GM23248 (cell line): Measurements from ENCODE around the gene COMMD7. TPM values are rescaled to one million over a fixed set of nuclear protein-coding genes. Genes with fewer than 3 reads are reported as not detected.

Experiments
- DNase-seq: peaks from one replicate; pipeline ENCODE4 v3.0.0-alpha.2; 2015
- H2AFZ ChIP-seq: fragments of 200-600 bp; sonication (generic); 2 replicates; pipeline ENCODE4 v1.6.1; 2016; ENCODE audit warnings: antibody characterized with exemption
- H3F3A ChIP-seq: fragments of 200-600 bp; sonication (generic); 2 replicates; pipeline ENCODE4 v1.6.1; 2016; ENCODE audit warnings: mild to moderate bottlenecking, antibody characterized with exemption, mixed run types; ENCODE audit not compliant: insufficient read depth
- H3K27ac ChIP-seq: fragments of 200-600 bp; sonication (generic); 2 replicates; pipeline ENCODE4 v1.5.1; 2016; ENCODE audit warnings: mild to moderate bottlenecking
- H3K27me3 ChIP-seq: fragments of 200-600 bp; sonication (generic); replicated peaks from 2 replicates; pipeline ENCODE4 v1.6.1; 2016; ENCODE audit warnings: mild to moderate bottlenecking; ENCODE audit not compliant: insufficient read depth
- H3K36me3 ChIP-seq: fragments of 200-600 bp; sonication (generic); 2 replicates; pipeline ENCODE4 v1.6.1; 2016; ENCODE audit warnings: low read depth, mild to moderate bottlenecking
- H3K4me1 ChIP-seq: fragments of 200-600 bp; sonication (generic); 2 replicates; pipeline ENCODE4 v1.6.1; 2016; ENCODE audit warnings: mild to moderate bottlenecking; ENCODE audit not compliant: insufficient read depth
- H3K4me2 ChIP-seq: fragments of 200-600 bp; sonication (generic); one replicate; pipeline ENCODE4 v1.6.1; 2016; ENCODE audit warnings: mild to moderate bottlenecking; ENCODE audit not compliant: unreplicated experiment
- H3K4me3 ChIP-seq: fragments of 200-600 bp; sonication (generic); 2 replicates; pipeline ENCODE4 v1.5.1; 2016; ENCODE audit warnings: mild to moderate bottlenecking
- H3K79me2 ChIP-seq: fragments of 200-600 bp; sonication (generic); 2 replicates; pipeline ENCODE4 v1.6.1; 2016; ENCODE audit warnings: mild to moderate bottlenecking; ENCODE audit not compliant: insufficient read depth
- H3K9ac ChIP-seq: fragments of 200-600 bp; sonication (generic); 2 replicates; pipeline ENCODE4 v1.6.1; 2016; ENCODE audit warnings: mild to moderate bottlenecking
- H3K9me2 ChIP-seq: fragments of 200-600 bp; sonication (generic); 2 replicates; pipeline ENCODE4 v1.6.1; 2016; ENCODE audit warnings: mixed run types, mild to moderate bottlenecking, moderate library complexity; ENCODE audit not compliant: insufficient read depth
- H3K9me3 ChIP-seq: fragments of 200-600 bp; sonication (generic); one replicate; pipeline ENCODE4 v1.6.1; 2017; ENCODE audit warnings: low read depth
- H4K20me1 ChIP-seq: fragments of 200-600 bp; sonication (generic); 2 replicates; pipeline ENCODE4 v1.6.0; 2016; ENCODE audit not compliant: insufficient read depth
- EZH2 ChIP-seq: fragments of 200-600 bp; sonication (generic); IDR thresholded peaks from 2 replicates; pipeline ENCODE4 v1.6.1; 2018; ENCODE audit warnings: antibody characterized with exemption, mild to moderate bottlenecking; ENCODE audit not compliant: insufficient read depth, poor library complexity, severe bottlenecking
- EZH2phosphoT487 ChIP-seq: fragments of 200-600 bp; sonication (generic); IDR thresholded peaks from 2 replicates; pipeline ENCODE4 v1.6.1; 2018; ENCODE audit warnings: antibody characterized with exemption, moderate library complexity, mild to moderate bottlenecking, low read depth; ENCODE audit not compliant: insufficient read depth
- WGBS, 2 experiments: methylation state at CpG; one replicate each; pipeline ENCODE4 v1.1.6; 2015 to 2017; ENCODE audit warnings: low lambda C conversion rate in 2 of 2, low coverage in 1 of 2; ENCODE audit errors: missing lambda C conversion rate in 2 of 2; 5-methylcytosine and 5-hydroxymethylcytosine counted together
- in situ Hi-C: fragments of 300-500 bp; cut with MboI; formaldehyde crosslinking; loops from 2 replicates; pipeline ENCODE4 v1.15.0; 2020
- polyA plus RNA-seq: library from polyadenylated mRNA; unstranded; fragments of >200 nt; fragmentation: Nextera tagmentation; extraction: Ambion mirVana; gene quantifications from 2 replicates; pipeline ENCODE4 v1.2.1, GENCODE V29; 2016
- total RNA-seq: library from RNA; depleted of rRNA; stranded (reverse); fragments of >200 nt; shearing (Covaris generic); gene quantifications from 2 replicates; pipeline ENCODE4 v1.2.3, GENCODE V29; 2014

The COMMD7 gene
- total and polyA plus RNA-seq, 2 experiments from 2014 or later: 37.0 to 68.8 TPM

DNA sequence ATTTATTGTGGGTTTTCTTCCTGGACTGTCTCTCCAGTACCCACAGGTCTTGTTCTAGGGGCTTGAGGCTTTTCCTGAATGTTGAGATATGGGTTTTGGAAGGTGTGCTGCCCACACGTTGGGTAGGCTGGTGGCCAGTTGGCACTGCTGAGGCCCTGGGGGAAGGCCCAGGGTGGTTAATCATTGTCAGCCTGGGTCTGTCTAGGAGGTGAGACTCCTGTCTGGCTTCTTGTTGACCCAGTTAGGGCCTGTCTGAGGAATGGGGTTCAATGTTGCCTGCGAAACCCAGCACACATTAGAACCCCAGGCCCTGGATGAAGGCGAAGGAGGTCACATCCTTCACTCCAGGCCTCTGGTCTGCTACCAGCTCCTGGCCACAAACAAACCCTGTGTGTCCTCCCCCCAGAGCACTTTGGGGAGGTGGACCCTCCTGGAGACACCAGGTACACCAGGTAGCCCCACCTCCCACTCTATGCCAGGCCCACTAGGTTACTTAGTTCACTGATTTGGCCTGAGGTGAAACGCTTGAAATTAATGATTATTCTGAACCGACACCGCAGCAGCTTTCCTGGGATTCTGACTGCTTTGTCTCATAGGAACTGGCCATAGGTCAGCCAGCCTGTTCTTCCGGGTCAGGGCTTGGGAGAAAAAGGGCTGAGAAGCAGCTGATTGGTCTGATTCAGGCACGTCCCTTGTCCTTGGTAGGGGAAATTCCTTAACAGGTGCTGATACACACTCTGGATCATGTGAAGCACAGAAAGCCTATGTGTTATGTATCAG is 34.1 kb upstream of the COMMD7 start:
- Histone ChIP-seq H3K36me3 (no peaks in the 10 kb centered on the region), H3F3A (no peaks in the 10 kb centered on the region), H3K27me3 (no peaks in the 10 kb centered on the region), H3K9me3 (no peaks in the 10 kb centered on the region), H3K9me2 (no peaks in the 10 kb centered on the region), H3K4me3 (no peak overlapping the region), H2AFZ (no peak overlapping the region), H3K4me2 (no peak overlapping the region), H3K27ac (no peak overlapping the region), H4K20me1 (no peaks in the 10 kb centered on the region), H3K4me1 (0 out of 2 replicates have a peak, but pooled peaks cover 11% of the 10 kb centered on the region), H3K9ac (no peak overlapping the region), H3K79me2 (no peaks in the 10 kb centered on the region)
- in situ Hi-C loops: loop anchor here (25.0 kb wide), 1 partner anchor 240 kb away; no protein-coding TSS in a partner anchor
- no peak for DNase-seq
- TF ChIP-seq EZH2phosphoT487 (no peak), EZH2 (no peak)
- WGBS, 2 experiments: 92 to 93% methylated on average over 8 of the region's 8 CpGs

DNA sequence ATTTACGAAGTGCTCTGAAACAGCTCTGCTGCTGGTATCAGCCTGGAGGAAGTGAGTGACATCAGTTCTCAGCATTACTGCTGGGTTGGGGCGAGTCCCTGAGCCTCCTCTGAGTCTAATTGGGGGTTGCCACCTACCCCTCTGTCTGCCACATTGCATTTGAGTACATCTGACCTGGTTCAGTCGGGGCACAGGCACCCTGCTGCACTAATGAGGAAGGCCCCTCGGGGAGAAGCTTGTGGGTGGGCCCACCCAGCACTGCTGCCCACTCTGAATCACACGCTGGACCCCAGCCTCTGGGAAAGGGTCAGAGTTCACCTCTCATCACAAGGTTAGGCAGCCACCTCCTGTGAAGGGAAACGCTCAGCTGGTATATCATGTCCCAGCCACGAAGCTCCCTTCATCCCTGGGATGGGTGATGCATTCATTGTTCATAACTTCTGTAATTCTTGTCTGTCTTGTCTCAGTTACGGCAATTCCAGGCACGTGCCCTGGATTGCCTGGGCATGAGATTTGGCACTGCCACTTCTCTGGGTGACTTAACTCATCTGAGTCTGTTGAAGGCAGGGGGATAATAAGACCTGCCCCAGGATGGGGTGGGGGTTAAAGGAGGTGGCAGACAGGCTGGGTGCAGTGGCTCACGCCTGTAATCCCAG is 32.2 kb upstream of the COMMD7 start:
- in situ Hi-C loops: loop anchor here (25.0 kb wide), 1 partner anchor 238 kb away; no protein-coding TSS in a partner anchor
- no peaks in the 10 kb centered on the region for H3K9me3 ChIP-seq
- H3K36me3 ChIP-seq: no peaks in the 10 kb centered on the region
- H4K20me1 ChIP-seq: no peaks in the 10 kb centered on the region
- no peak for DNase-seq
- 0 out of 2 replicates have a peak, but pooled peaks cover 11% of the 10 kb centered on the region for H3K4me1 ChIP-seq
- no peak overlapping the region for H3K4me3 ChIP-seq
- H3K79me2 ChIP-seq: no peaks in the 10 kb centered on the region
- H3K27me3 ChIP-seq: no peaks in the 10 kb centered on the region
- no peak overlapping the region for H2AFZ ChIP-seq
- H3K9me2 ChIP-seq: no peaks in the 10 kb centered on the region
- H3K9ac ChIP-seq: no peak overlapping the region
- TF ChIP-seq EZH2phosphoT487 (no peak), EZH2 (no peak)
- WGBS, 2 experiments: 95 to 96% methylated on average over 10 of the region's 10 CpGs
- H3K27ac ChIP-seq: no peak overlapping the region
- no peaks in the 10 kb centered on the region for H3F3A ChIP-seq
- no peak overlapping the region for H3K4me2 ChIP-seq

DNA sequence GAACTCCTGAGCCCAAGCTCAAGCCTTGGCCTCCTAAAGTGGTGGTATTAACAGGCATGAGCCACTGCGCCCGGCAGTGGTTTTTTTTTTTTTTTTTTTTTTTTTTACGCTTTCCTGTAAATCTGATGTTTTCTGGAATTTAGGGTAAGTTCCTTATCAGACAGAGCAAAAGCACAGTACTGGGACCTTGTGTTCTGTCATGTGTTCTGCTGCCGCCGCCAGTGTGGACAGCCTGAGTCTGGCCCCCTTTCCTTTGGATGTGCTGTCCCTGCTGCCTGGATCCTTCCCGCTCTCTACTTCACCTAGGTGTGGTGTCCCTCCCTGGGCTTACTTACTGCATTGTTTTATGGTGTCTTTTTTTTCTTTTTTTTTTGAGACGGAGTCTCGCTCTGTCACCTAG is 30.6 kb upstream of the COMMD7 start:
- H3K4me2 ChIP-seq: no peak overlapping the region
- no peaks in the 10 kb centered on the region for H3K79me2 ChIP-seq
- no peak overlapping the region for H3K27ac ChIP-seq
- no peaks in the 10 kb centered on the region for H3K36me3 ChIP-seq
- H4K20me1 ChIP-seq: no peaks in the 10 kb centered on the region
- 93 to 99% methylated on average over 8 of the region's 8 CpGs for WGBS, 2 experiments
- no peak overlapping the region for H3K9ac ChIP-seq
- in situ Hi-C loops: no loop called here
- no peak overlapping the region for H2AFZ ChIP-seq
- no peaks in the 10 kb centered on the region for H3K9me3 ChIP-seq
- no peaks in the 10 kb centered on the region for H3F3A ChIP-seq
- no peak overlapping the region for H3K4me3 ChIP-seq
- H3K27me3 ChIP-seq: no peaks in the 10 kb centered on the region
- 0 out of 2 replicates have a peak, but pooled peaks cover 11% of the 10 kb centered on the region for H3K4me1 ChIP-seq
- no peak for DNase-seq
- no peaks in the 10 kb centered on the region for H3K9me2 ChIP-seq
- no peak for TF ChIP-seq EZH2phosphoT487
- no peak for TF ChIP-seq EZH2

DNA sequence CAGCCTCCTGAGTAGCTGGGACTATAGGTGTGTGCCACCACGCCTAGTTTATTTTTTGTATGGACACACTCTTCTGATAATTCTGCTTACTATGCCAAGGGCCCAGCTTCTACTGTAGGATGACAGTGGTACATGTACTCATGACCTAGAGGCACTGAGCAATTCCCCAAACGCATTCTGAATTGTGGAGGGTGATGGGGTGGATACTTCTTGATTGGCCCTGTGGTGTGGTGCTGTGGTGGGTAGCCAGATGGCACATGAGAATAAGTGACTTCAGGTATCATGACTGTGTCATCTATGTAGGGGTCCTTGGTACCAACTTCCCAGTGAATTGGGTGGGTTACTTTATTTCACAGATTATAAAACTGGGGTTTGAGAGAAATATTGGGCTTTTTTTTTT is 30.0 kb upstream of the COMMD7 start:
- 95% methylated on average over 2 of the region's 2 CpGs for WGBS, 2 experiments
- TF ChIP-seq EZH2 (no peak), EZH2phosphoT487 (no peak)
- H3K4me2 ChIP-seq: no peak overlapping the region
- H3K27me3 ChIP-seq: no peaks in the 10 kb centered on the region
- no peaks in the 10 kb centered on the region for H3K9me3 ChIP-seq
- H3K79me2 ChIP-seq: no peaks in the 10 kb centered on the region
- H3F3A ChIP-seq: no peaks in the 10 kb centered on the region
- no peak overlapping the region for H3K9ac ChIP-seq
- 0 out of 2 replicates have a peak, but pooled peaks cover 11% of the 10 kb centered on the region for H3K4me1 ChIP-seq
- in situ Hi-C loops: no loop called here
- H3K9me2 ChIP-seq: no peaks in the 10 kb centered on the region
- no peak overlapping the region for H2AFZ ChIP-seq
- no peak for DNase-seq
- no peak overlapping the region for H3K4me3 ChIP-seq
- H4K20me1 ChIP-seq: no peaks in the 10 kb centered on the region
- H3K27ac ChIP-seq: no peak overlapping the region
- no peaks in the 10 kb centered on the region for H3K36me3 ChIP-seq
